Stimulated activated naive CD8-positive, alpha-beta T cell treated with anti-CD3 and anti-CD28 coated beads, Interleukin-15, Interleukin-2, amounts not matched to agents 100 U/mL and 50 U/mL, for 24 hours (primary cell): ENCODE results near the gene DNAJC2.

Source experiments
- ATAC-seq: fragments of 150-1000 bp; cut with Tn5 transposase; one replicate; pipeline ENCODE4 v1.10.0; 2021
- DNase-seq: peaks from one replicate; pipeline ENCODE4 v3.0.0; 2021

The DNAJC2 gene, protein sequence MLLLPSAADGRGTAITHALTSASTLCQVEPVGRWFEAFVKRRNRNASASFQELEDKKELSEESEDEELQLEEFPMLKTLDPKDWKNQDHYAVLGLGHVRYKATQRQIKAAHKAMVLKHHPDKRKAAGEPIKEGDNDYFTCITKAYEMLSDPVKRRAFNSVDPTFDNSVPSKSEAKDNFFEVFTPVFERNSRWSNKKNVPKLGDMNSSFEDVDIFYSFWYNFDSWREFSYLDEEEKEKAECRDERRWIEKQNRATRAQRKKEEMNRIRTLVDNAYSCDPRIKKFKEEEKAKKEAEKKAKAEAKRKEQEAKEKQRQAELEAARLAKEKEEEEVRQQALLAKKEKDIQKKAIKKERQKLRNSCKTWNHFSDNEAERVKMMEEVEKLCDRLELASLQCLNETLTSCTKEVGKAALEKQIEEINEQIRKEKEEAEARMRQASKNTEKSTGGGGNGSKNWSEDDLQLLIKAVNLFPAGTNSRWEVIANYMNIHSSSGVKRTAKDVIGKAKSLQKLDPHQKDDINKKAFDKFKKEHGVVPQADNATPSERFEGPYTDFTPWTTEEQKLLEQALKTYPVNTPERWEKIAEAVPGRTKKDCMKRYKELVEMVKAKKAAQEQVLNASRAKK

DNA sequence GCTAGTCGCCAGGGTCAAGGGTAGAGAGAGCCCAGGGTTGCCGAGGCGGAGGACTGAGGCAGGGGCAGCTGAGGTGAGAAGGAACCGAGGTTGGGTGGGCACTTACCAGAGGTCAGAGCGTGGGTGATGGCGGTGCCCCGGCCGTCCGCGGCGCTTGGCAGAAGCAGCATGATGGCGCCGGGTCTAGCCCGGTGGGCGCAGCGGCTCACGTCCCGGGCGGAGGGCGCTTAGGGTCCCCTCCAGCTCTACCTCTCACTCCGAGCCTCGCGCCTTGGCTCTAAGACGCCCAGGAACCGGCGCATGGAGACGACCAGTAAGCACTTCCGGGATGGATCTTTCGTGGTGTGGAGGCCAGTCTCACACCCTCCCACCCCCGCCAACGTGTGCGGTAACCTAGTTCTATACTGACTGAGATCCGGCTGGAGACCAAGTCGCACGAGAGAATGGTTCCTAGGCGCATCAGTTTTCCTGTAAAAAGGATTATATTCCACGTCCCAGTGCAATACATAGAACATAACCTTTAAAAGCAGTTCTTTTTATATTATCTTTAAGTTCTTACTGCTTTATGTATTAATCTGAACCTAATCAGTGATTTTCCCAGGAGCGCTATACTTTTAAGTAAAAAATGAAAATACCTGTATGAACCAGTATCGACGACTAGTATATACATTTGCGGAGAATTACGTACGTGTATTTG, at the start of gene DNAJC2:
Gene DNAJC2 (minus strand): TSS at position 315 of the 697 bp plus-strand sequence. CDS start 145 bp downstream, at position 170.
- peak; percentile 91 for ATAC-seq
- DNase-seq: peak; percentile 83

DNA sequence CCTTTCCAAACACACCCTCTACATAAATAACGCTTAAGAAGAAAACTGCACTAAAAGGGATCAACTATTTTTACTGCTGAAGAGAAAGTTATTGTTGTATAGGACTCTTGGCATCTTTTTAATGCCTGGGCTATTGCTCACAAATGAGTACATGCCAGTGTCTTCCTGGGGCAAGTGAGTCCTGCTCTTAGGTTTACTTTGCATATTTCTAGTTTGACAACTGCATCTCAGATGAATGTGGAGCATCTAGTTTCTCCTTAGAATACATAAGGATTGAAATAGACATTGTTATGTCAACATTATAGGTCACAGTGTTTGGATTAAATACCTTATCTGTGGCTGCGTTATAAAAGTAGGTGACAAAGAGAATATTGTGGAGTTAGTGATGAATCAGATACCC, 47.4 kb upstream of the DNAJC2 start:
- no peak for ATAC-seq
- DNase-seq: no peak

DNA sequence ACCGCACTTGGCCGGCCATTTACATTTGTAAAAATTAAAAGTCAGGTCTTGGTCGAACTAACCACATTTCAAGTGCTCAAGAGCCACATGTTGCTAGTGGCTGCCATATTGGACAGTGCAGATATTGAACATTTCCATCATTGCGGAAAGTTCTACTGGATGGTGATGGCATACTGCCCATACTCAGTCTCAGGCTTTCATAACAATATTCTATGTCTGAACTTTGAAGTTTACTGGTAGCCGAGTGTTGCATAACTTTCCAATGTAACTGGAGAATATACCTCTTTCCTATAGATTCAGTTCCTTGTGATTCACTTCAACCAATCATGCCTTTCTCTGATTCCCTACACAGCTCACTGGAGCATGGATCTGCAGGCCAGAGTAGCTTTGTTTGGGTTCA, 46.6 kb upstream of the DNAJC2 start:
- DNase-seq: no peak

DNA sequence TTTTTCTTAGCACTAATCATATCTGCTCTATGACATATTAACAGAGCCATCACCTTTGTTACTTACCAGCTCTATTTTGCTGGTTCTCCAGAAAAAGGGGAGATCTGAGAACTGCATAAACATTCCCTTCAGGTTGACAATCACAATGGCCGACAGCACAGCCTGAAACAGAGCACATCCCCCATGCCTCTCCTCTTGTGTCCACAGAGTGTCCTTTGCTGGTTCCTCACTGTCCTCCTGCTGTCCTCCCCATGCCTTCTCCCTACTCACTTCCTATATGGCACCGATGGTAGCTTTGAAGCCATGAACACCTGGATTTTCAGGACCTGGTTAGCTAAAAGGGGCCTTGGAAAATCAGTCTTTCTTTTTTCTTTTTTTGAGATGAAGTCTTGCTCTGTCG, 44.7 kb upstream of the DNAJC2 start:
- ATAC-seq (no peak), DNase-seq (no peak)

More for the DNA sequence above, 46.6 kb upstream of the DNAJC2 start:
- ATAC-seq: no peak

DNA sequence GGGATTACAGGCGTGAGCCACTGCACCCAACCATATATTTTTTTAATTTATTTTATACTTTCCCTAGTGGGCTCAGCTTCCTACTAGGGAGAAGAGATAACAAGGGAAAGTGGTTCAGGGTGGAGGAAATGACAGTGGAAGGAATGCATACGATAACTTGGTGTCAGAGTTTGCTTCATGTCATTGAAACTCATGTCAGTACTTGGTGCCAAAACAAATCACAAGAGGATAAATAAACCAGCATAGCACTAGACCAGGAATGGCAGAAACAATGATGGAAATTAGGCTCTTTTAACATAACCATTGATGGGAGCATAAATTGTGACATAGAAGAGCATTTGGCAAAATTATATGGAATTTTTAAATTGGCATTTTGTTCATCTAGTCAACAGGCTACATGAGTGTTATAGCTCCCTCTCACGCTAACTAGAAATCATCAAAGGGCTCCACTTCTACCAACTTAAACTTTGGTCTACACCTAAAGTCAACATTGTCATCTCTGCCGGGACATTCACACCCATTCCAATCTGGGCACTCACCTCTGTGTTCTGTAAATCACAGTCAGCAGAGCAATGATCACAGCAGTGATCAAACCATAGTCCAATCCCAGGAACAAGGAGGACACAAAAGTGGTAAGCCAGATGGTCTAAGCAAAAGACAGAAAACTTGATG, 44.0 kb upstream of the DNAJC2 start:
- no peak for DNase-seq
- no peak for ATAC-seq

DNA sequence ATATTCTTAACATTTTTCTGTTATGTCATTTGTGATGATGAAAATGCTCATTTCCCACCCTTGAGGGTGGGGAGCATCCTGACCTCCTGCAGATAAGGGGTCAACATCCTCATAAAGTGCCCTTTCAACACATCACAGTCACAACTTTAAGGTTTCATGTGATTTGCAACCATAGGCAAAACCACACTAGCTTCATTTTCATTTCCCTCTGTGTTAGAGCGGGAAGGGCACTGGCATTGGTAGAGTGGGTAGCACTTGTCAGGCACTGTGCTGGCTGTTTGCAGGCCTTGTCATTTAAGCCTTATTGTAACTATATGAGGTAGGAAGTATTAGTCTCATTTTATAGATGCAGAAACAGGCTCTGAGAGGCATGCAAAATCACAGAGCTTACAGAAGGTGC, 42.7 kb upstream of the DNAJC2 start:
- DNase-seq (no peak), ATAC-seq (no peak)

DNA sequence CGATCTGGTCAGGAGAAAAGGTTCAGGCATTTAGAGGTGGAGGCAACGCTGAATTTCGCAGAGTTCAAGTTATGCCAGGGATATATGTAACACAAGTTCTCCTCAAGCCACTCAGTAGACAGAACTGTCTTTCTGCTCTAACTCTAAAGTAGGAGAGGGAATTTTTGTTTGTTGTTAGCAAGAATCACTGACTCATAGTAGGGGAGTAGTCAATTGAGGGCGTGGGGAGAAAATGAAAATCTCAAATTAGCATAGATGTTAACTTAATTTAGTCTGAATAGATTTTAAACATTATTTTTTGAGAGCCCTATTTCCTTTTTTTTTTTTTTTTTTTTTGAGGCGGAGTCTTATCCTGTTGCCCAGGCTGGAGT, 37.5 kb upstream of the DNAJC2 start:
- DNase-seq (no peak), ATAC-seq (no peak)

DNA sequence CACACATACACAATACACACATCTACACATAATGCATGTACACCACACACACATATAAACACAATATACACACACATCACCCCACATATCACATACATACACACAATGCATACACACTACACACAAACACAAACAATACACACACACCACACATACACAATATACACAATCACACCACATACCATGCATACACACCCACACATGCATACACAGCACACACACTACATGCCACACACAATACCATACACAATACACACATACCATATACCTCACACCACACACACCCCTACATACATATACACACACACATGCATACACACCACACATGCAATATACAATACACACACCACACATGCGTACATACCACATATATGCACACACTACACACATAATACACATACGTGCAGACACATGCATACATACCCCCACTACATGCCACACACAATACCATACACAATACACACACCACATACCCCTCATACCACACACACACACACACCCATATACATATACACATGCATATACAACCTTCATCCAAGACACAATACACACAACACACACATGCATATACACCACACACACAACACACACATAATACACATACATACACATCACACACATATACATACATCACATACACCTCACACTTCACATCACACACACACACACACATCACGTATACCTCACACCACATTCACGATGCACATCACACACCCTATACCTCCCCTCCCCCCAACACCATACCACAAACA, 36.9 kb upstream of the DNAJC2 start:
- DNase-seq (no peak), ATAC-seq (no peak)

DNA sequence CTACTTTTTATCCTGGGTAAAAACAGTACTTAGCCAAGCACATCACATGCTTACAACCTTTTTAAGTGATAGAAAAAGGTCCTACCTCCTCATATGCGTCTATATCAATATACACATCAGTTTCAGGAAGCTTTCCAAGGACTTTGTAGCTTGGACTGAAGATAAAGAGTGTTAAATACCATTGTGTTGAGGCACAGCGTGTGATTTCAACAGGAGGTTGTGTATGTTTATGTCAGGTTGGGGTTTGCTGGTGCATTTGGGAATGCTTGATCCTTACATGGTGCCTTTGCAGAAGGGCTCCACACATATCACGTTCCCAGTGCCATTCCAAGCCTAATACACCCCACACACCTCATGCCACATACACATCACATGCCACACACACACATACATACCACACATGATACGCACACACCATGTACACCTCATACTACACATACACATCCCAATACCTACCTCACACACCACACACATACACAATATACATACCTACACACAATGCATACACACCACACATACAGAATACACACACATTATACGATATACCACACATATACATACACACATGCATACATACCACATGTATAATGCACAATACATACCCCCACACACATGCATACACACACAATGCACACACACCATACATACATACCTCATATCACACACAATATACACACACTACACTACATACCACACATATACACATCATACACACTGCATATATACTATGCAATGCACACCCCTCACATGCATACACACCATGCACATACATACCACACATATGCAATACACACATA, 36.0 kb upstream of the DNAJC2 start:
- no peak for DNase-seq
- no peak for ATAC-seq

DNA sequence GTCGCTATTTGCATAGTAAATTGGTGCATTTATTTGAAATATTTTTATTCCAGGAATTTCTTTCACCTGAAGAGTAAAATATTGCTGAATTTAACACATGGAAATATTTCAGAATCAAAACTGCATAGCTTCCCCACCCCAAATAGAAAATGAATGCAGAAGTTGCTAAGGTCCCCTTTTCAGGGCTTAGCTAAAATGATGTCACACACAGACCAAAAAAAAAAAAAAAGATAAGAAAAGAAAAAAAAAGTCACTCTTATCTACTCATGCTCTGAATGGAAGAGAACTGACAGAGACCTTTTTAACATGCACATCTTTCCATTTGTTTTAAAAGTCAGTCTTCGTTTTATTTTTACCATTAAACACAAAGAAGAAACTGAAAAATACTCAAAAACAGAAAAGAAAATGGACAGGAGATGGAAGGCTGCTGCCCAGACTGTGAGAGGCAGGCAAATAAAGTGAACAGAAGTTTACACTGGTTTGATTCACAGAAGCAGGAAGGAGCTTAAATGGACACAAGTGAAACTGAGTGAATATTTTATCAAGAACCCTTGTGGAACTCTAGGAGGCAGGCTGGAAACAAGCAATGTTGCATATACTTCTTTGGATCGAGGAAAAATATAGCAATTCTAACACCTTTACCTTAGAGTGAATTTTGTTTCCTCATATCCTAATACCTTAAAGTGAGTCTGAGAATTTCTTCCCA, 34.9 kb upstream of the DNAJC2 start:
- ATAC-seq (no peak), DNase-seq (no peak)

DNA sequence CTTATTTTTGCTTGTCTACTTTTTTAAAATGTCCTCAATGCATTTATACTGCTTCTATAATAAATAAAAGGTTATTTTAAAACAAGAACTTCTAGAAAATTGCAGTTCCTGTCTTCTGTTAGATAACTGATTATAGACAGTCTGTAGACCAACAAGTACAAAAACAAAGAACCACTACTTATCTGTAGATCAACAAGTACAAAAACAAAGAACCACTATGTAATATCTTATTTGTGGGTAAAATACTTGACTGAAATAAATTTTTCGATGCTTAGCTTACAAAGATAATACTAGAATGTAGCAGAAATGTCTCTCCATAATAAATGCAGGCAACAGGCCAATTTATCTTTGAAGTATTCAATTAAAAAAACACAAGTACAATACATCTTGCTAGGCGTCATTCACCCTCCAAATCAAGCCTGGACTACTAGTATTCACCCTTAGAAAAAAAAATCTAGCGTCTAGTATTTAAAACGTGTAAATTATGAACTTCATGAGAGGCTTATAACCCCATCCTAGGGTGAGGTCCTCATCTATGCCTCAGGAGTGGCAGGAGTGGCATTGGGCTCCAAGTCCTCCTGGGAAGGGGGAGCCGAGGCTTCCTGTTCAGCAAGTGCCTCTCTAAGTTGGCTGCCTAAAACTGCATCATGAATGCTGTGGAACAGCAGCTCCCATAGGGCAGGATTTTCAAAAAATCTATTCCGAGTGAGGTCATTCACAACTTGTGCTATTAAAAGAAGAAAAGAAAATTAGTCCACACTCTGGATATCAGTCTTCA, 29.5 kb upstream of the DNAJC2 start:
- ATAC-seq (no peak), DNase-seq (no peak)

DNA sequence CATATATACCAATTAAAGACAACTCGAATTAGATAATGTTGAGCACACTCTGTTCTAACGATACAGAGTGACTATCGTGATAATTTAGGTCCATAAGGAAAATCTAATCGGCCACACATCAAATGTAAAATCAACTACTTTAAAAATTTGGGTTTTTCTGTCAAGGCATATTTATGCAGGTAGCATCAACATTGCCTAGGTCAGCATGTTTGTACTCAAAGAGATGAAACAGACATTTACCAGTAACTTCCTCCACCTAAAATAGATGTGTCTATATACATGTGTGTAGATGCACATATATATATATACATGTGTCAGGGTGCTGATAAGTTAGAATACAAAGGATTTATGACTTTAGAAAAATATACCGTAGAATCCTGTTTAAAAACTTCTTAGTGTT, 24.9 kb upstream of the DNAJC2 start:
- no peak for ATAC-seq
- no peak for DNase-seq

DNA sequence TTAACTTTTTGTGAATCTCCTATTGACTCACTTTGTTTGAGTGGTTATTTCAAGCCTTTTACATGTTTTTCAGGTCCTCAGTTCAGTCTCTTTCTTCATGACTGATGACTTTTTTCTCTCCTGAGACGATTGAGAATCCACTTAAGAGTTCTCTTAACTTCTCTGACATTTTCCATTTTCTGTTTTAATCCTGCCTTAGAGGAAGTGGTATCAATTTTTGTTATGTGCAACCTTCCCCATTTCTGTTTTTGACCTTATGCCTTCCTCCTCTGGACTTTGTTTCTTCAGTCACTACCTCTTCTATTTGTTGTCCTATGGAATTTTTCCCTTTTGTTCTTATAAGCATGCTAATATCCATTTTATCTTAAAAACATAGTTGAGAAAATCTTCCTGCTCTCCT, 5.2 kb upstream of the DNAJC2 start:
- no peak for DNase-seq
- no peak for ATAC-seq

DNA sequence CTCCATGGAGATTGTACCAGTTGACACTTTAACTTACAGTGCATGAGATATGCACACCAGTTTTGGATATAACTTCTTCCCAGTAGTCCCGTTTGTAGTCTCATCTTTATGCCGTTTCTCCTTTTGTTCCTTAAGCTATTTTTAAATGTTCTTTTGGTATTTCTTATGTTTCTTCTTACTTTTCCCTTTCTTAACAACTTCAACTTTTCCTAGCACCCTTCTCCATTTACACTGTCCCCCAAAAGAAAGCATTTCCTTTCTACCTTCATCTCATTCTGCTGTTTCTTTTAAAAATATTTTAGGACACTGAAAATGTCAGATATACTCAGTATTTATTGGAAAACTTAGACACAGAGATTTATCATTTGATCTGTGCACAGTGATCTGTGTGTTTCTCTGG, 4.4 kb upstream of the DNAJC2 start:
- ATAC-seq: no peak
- DNase-seq: no peak

DNA sequence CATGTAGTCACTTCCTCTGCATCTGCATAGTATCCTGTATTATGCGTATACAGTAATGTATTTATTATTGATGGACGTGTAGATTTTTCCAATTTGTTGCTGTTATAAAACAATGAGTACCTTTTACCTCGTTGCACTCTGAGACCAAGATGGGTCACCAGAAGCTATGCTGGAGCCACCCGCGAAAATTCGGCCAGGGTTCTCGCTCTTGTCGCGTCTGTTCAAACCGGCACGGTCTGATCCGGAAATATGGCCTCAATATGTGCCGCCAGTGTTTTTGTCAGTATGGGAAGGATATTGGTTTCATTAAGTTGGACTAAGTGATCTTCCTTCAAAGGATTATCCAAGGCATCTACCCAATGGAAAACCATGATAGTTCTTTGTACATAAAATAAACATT, 3.9 kb upstream of the DNAJC2 start:
- DNase-seq: no peak
- no peak for ATAC-seq

DNA sequence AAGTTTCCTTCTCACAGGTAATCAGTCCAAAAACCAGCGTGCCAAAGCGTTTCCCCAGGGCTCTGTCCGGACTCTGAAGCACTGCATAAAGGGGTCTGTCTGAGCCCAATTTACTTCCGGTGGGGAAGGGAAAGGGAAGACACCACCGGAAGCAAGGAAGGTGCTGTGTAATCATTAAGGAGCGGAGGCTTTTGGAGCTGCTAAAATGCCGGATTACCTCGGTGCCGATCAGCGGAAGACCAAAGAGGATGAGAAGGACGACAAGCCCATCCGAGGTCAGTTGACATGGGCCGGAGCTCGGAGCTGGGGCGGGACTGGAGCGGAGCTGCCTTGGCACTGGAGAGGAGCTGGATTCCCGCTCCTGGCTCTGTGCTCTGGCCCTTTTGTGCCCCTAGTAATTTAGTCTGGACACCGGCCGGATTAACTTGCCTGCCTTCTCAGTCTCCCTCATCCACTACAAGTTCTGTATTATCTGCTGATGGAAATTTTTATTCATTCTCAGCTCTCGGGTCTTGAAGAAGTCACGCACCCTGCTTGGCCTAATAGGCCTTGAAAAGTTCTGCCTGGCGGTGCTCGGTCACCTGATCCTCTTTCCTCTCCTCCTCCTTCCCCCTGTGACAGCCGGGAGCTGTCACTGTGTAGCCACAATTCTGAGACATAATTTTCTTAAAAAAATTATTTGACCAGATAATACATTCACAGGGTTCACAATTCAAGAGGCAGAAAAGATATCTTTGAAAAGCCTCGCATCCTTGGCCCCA, 3.1 kb upstream of the DNAJC2 start, which contains the start of gene PSMC2:
Gene PSMC2 (plus strand): TSS at position 137 of the 761 bp plus-strand sequence. CDS start 69 bp downstream, at position 206.
- peak; percentile 80 for DNase-seq
- peak; percentile 78 for ATAC-seq

DNA sequence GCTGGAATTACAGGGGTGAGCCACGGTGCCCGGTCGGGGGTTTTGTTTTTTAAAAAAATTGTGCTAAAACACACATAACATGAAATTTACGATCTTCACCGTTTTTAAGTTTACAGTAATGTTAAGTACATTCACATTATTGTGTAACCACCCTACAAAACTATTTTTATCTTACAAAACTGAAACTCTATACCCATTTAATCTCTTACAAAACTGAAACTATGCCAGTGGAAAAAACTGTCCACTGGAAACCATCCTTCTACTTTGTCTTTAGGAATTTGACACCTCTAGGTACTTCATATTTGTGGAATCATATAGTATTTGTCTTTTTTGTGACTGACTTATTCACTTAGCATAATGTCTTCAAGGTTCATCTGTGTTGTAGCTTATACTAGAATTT, 1.8 kb upstream of the DNAJC2 start:
- DNase-seq (no peak), ATAC-seq (no peak)

DNA sequence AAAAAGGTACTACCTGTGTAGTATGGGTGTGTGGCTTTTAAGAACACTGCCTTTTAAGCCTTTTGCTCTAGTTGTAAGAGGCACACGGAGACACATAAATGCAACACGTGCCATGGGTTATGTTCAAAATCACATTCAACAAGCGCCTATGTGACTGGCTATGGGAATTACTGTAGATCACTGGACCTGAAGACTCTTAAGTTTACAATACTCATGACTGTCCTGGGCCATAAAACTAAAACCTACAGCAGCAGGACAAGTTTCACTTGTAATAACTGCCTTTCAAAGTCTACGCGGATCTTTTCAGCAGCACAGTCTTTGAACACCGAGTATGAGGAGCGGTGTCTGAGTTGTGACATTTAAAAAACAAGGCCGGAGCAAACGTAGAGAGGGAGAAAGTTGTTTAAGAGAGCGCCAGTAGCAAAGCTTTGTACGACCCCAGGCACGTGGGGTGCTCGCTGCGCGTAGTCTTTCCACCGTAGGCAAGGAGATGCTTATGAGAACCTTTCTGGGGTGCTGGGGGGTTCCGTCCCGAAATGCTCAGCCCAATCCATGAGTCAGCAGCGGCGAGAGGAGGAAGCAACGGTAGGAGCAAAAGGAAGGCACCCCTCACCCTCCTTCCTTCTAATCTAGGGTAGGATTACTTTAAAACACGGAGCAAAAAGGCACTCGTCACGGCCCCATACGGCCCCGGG, 662 bp downstream of the DNAJC2 start:
- peak; percentile 21 for ATAC-seq
- DNase-seq: peak; percentile 39
